GM21381 (cell line): ENCODE results near the gene SULT1C4.
"Not testable (repeated sequence)": the region's sequence is repeated elsewhere in the genome, so short reads cannot be mapped to it uniquely, and the experiment has no call there.

ENCODE experiments used
- ATAC-seq: cut with Tn5 transposase; IDR thresholded peaks from one replicate; pipeline ENCODE4 v1.9.1; 2021; ENCODE audit warnings: mild to moderate bottlenecking, moderate library complexity; ENCODE audit not compliant: unreplicated experiment

The SULT1C4 gene

DNA sequence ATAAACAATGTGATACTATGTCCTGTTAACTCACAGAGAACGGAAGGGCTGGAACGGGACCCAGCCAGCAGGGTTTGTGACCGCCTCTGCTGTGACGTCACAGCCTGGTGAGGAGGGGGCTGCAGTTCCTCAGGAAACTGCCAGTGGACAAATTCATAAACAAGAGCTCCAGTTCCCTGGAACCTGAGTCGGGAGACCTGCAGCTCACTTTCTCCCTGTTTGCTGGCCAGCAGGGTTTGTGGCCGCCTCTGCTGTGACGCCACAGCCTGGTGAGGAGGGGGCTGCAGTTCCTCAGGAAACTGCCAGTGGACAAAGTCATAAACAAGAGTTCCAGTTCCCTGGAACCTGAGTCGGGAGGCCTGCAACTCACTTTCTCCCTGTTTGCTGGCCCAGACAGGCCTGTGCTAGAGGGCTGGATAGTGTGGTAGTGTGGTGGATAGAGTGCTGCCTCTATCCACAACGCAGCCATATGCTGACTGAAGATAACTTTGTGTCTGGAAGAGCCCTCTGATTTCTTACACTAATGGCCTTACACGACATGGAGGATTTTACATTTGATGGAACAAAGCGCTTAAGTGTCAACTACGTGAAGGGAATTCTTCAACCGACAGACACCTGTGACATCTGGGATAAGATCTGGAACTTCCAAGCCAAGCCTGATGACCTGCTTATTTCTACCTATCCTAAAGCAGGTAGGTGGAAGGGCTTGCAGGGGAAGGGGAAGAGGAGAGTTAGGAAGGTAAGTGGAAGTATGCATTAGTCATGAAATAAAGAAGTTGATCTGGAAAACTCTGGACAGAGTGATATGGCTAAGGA lies at the start of gene SULT1C4:
SULT1C4 (plus strand) TSS at position 140 of the 816 bp plus-strand sequence; CDS start at position 524, 384 bp downstream.
- no peak for ATAC-seq

DNA sequence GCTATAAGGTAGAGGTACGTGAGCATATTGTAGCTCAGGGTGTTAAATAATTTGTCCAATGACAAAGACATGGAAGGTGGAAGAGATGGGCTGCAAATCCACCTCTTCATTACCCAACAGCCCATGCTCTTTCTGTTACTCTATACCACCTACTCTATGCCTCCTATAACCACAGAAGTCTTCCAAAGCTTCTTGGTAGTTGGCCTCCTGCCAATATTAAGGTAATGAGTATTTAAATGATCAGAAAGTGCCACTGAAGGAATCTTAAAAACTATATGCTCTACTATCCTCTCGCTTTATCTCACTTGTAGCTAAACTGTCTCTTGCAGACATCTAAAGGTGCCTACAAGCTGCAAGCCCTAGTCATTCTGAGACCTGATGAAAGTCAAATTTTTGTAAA lies 48.0 kb upstream of the SULT1C4 start:
- no peak for ATAC-seq

DNA sequence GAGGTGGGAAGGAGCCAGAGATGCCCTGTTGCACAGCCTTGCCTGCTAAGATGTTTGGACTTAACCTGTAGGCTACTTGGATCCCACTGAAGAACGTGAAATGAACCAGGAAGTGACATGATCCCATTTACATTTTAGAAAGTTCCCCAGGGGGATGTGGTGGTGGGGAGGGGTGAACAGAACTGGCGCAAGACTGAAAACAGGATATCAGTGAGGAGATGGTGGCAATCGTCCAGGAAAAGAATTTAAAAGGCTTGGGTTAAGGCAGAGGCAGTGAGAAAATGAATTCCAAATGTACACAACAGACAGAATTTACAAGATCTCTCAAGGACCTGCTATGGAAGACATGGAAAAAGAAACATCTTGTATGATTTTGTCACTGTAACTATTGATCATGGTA lies 46.8 kb upstream of the SULT1C4 start:
- no peak for ATAC-seq

DNA sequence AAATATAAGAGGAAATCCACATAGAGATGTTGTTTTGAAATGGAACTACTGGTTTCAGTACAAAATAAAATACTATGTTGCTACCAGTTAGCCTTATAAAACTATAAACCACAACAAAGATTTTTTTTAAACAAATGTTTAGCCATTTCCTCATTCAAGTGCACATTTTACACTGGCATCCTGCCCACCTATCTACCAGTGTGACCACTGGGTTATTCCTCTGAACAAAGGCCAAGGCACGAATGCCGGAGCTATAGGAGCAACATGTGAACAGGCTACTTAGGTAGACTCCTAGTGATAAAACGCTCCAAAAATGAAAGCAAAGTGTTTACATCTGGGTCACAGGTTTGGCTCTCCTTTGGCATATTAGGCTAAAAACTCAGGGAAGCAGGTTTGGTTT lies 31.8 kb upstream of the SULT1C4 start:
- ATAC-seq: no peak

DNA sequence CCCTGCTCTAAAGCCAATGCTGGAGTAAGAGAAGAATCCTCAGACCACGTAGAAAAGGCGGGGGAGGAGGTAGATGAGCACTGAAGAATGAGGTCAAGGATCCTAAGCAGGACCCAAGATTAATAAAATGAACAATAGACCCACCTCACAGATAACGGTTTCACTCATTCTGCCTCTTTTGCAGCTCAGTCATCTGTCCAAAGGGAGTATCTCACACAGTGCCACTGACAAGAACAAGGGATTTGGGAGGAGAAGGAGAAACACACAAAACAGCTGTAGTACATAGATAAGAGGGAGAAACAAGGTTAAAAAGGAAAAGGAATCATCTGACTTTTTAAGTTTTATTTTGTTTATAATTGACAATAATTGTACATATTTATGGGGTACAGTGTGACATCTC lies 30.9 kb upstream of the SULT1C4 start:
- ATAC-seq: no peak

DNA sequence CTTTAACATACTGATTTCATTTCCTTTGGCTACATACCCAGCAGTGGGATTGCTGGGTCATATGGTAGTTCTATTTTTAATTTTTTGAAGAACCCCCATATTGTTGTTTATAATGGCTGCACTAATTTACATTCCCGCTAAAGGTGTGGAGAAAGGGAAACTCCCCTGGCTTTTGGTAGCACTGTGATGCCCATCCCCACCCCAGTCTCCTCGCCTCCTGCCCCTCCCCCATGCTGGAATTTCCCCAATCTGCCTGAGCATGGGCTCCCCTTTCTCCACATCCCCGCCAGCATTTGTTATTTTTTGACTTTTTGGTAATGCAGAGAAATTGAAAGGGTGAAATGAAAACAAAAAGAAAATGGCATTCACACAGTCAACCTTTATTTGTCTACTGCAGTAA lies 30.0 kb upstream of the SULT1C4 start:
- ATAC-seq: no peak

DNA sequence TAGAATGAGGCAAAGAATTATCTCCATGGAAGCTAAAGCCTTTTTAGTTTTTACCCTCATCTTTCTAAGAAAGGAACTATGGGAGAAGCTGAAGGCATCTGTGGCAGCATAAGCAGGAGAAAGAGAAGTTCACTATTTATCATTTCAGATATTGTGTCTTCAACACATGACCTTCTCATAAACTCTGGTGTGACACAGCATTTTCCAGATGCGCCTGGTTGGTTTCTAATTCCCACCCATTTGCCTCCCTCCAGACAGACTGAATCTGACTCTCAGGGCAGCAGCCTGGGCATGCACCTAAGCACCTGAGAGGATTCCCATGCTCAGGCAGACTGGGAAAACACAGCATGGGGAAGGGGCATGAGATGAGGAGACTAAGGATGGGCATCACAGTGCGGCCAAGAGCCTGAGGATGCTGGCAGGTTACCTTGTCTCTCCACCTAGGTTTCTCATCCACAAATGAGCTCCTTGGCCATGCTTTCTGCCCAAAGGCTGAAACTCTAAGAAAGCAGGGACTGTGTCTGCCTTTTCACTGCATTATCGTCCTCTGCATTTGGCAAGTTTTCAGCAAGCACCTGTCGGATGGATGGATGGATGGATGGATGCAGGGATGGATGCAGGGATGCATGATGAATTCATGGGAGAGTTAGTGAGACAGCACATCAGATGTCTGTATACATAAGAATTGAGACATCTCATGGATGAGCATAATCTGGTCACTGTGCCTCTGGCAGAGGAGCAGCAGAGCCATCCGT lies 28.8 kb upstream of the SULT1C4 start:
- ATAC-seq: no peak

DNA sequence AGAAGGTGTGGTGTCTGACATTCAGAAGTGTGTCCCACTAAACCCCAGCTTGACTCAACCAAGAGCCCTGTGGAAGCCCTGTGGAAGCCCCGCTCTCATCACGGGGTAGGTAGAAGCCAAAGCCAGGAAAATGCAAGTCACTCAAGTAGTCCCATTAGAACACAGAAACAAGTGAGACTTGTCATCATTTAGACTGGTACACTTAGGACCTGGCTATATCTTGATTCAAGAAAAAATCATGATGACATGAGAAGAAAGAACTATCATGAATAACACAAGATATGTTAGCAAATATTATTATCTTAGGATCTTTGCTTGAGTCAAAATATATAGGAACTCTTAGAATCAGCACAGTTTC lies 28.2 kb upstream of the SULT1C4 start:
- ATAC-seq: no peak

DNA sequence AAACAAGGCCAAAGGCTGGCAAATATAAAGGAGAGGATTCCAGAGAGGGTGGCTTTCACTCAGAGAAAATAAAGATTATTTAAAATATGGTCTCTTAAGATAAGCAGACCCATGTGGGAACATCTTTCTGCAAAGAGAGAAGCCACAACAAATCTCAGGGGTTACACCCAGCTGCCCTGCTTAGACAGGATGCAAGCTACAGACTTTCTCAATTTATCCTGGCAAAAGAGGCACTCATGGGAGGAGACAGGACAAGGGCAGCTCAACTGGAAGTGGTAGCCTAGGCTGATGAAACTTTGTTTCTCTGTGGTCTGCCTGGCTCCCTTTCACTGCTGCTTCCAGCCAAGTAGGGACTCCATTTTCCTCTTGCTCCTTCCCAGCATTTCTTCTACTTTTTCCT lies 25.9 kb upstream of the SULT1C4 start:
- no peak for ATAC-seq

DNA sequence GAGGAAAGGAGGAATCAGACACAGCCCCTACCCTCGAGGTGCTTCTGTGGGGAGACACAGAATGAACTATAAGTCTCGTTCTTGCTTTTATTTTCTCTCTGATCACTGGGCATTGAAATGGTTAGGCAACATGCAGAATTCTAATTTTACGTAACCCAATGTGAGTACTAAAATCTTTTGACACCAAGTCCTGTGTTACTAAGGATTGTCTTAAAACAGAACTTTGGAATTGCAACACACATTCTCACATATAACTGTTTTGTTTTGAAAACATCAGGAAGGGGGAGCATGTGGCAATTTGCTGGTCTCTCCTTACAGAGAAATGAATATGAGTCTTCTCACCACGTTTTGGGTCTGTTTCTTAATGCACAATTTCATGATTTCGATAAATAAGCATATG lies 23.6 kb upstream of the SULT1C4 start:
- ATAC-seq: no peak

DNA sequence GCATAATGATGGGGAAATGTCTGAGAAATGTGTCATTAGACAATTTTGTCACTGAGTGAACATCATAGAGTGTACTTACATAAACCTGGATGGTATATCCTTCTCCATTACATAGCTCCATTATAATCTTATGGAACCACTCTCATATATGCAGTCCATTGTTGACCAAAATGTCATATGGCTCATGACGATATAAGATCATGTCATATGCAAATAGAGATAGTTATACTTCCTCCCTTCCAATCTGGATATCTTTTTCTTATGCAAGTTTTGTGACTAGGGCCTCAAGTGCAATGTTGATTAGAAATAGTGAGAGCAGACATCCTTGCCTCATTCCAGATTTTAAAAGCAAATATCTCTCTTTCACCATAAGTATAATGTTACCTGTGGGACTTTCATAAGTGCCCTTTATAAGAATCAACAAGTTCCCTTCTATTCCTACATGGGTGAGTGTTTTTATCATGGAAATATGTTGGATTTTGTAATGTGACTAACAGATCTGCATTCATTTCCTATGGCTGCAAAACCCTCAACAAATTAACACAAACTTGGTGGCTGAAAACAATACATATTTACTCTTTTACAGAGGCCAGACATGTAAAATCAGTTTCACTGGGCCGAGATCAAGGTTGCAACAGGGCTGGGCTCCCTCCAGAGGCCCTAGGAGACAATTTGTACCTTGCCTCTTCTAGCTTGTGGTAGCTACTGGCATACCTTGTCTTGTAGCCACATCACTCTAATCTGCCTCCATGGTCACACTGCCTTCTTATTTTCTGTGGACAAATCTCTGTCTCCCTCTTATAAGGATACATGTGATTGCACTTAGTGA lies 21.6 kb upstream of the SULT1C4 start:
- no peak for ATAC-seq

DNA sequence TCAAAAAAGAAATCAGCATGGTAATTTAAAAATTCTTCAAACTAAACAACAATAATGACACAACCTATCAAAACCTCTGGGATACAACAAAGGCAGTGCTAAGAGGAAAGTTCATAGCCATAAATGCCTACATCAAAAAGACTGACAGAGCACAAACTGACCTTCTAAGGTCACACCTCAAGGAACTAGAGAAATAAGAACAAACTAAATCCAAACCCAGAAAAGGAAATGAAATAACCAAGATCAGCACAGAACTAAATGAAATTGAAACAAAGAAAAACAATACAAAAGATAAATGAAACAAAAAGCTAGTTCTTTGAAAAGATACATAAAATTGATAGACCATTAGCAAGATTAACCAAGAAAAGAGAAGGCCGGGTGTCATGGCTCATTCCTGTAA lies 18.4 kb upstream of the SULT1C4 start:
- not testable (repeated sequence) for ATAC-seq

DNA sequence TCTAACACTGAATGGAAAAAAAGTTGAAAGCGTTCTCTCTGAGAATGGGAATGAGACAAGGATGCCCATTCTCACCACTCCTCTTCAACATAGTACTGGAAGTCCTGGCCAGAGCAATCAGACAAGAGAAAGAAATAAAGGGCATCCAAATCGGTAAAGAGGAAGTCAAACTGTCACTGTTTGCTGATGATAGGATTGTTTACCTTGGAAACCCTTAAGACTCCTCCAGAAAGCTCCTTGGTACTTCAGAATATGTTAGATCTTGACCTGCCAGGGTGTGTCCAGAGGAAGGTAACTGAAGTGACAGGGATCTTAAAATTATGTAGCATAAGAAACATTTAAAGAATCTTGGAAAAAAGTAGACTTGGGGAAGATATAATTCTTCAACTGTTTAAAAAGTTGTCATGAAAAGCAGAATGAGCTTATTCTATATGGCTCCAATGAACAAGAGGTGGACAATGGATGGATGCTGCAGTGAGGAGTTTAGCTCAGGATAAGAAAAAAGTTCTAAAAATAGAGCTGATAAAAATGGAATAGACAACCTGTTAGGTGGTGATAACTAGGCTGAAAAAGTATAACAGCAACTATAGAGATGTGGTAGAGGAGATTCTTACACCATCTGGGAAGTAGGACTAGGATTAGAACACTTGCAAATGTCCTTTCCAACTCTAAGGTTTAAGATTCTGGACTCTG lies 16.8 kb upstream of the SULT1C4 start:
- ATAC-seq: no peak

DNA sequence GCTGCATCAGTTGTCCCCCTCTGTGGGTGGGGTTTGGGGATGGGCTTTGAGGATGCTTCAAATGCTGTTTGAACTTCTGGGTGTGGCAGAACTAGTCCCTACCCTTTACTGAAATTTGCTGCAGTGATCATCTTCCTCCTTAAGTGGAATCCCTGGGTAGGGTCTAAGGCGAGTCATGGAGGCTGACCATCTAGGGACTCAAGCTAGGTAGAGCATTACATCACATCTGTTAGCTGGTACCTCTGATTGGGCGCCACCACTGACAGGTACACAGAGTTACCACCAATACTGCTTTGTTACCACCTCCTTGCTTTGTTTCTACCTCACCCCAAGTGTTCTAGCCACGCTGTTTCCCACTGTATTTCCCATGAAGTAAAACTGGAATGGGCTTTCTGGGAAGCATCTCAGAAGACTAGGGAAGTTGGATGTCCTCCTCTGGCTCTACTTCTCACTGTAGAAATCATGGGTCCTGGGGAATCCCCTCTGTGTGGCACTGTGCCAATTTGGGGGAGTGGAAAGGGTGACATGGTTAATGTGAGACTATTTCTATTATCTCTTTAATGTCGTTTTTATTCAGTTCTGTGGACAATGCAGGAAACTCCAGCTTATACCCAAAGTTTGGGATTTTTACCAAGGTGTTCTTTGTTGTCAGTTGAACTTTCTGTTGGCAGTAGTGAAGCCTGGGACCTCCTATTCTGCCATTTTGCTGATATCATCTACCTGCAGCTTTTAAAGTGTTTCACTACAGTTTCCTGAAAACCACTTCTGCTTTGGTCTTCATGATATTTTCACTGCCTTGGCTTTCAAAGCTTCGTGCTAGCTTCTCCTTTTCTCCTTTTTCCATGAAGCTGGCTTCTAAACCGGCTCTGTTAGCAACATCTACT lies 14.5 kb upstream of the SULT1C4 start:
- ATAC-seq: no peak

DNA sequence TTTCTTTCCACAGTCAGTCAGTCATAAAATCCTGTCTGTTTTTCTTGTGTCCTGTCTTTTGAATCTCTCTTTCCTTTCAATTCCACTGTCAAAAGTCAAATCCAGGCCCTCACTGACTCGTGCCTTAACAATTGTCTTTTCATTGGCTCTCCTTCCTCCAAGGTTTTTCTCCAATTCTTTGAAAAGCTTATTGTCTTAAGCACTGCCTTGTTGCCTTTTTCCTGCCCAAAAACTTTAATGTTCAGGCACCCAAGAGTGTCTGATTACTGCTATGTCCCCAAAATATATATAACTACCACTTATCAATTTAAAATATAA lies 13.9 kb upstream of the SULT1C4 start:
- ATAC-seq: no peak

DNA sequence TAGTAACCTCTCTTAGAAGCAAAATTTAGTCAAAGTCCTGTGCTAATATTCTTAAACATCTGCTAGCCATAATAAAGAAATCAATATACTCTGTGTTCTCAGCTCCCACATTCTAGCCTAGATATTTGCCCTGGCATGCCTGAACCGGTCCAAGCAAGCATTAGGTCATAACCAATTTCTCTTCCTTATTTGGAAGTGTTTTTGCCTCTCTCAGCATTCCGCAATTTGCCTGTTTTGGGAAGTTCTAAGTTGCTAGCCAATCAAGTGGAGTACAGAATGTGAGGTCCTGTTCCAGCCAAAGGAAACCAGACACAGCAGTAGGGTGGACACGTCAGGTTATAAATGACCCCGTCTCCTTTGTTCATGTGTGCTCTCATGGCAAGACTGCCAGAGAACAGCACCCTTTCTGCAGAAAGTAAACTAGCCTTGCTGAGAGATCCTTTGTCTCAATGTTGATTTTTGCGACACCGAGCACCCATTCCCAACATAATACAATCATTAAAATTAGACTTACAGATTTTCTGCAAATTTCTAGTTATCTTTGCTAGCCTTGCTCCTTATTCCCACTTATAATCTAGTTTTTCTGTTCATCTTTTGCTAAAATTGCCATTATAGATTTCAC lies 13.0 kb upstream of the SULT1C4 start:
- ATAC-seq: no peak

DNA sequence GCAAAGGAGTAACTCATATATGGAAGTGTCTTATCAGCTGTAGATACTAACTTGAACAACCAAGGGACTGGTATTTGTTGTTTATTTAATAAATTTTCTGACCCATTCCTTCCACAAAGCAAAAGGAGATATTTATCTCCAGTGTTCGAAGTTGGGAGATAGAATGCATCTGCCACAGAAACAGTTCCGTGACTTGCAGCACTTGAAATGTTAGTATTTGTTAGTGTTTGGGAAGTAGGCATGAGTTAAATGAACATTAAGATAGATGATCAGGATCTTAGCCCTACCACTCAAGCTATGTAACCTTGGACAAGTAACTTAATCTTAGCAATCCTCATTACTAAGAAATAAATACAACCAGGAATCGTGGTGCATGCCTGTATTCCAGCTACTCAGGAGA lies 12.1 kb upstream of the SULT1C4 start:
- no peak for ATAC-seq

DNA sequence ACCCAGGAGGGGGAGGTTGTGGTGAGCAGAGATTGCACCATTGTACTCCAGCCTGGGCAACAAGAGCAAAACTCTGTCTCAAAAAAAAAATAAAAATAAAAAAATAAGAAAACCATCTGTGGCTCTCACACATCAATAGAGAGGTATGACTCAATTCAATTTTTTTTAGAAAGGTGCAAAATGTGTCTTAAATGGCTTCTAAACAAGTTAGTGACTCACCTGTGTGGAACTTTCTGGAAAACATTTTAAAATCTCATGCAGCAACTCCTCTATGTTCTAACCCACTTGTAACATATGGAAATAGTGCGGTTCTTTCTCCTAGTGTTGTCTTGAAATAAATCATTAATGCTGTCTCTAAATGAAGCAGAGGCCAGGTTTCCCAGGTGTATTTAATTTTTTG lies 10.7 kb upstream of the SULT1C4 start:
- ATAC-seq: no peak

DNA sequence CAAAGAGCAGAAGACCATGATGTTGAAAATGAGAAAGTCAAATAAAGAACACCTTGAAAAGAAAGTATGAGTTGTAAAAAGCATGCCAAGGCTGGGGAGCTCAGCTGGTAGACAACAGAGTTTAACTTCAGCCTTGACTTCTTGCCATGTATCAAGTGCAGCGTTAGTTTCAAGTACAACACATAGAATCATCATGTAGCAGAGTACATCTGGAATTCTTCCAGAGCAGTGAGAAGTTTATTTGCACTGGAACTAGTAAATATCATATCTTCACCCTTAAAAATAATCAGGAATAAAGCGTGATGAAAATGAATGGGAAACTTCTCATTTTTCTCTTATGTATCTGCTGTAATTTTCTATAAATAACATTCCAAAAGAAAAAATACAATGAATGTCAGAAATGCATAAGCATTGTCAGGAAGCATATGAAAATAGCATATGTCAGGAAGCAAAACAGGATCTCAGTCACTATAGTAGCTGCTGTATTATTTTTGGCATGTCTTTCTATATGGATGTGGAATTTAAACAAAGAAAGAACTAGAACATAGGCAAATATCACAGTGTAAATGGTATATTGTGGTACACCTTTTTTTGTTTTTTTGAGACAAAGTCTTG lies 10.1 kb upstream of the SULT1C4 start:
- no peak for ATAC-seq
